Left lung (tissue), 14 donors: Measurements from ENCODE around the gene DNTTIP2. TPM values are rescaled to one million over a fixed set of nuclear protein-coding genes. Genes with fewer than 3 reads are reported as not detected.
"Not testable (repeated sequence)": the region's sequence is repeated elsewhere in the genome, so short reads cannot be mapped to it uniquely, and the experiment has no call there.

Experiments used
- ATAC-seq: fragments of 200-7000 bp; cut with Tn5 transposase; one replicate; pipeline ENCODE4 v1.9.1; 2020; ENCODE audit warnings: moderate library complexity
- DNase-seq, 4 donors: peaks; one replicate each; pipeline ENCODE4 v3.0.0-alpha.2; 2013 to 2020
- H3K27ac ChIP-seq, 2 donors: fragments of 200-600 bp; sonication (generic) in 1 of 2; one replicate each; pipeline versions ENCODE4 v1.5.0 to v1.8.0; 2020 to 2021
- H3K27me3 ChIP-seq, 2 donors: fragments of 200-600 bp; sonication (generic) in 1 of 2; one replicate each; pipeline versions ENCODE4 v1.5.0 to v1.8.0; 2020 to 2021
- H3K36me3 ChIP-seq, 2 donors: fragments of 200-600 bp; sonication (generic) in 1 of 2; one replicate each; pipeline versions ENCODE4 v1.5.0 to v1.8.0; 2020 to 2021
- H3K4me1 ChIP-seq, 2 donors: fragments of 200-600 bp; one replicate each; pipeline ENCODE4 v1.8.0; 2021
- H3K4me3 ChIP-seq, 2 donors: fragments of 200-600 bp; sonication (generic) in 1 of 2; one replicate each; pipeline versions ENCODE4 v1.5.0 to v1.8.0; 2020 to 2021; ENCODE audit warnings: mild to moderate bottlenecking in 1 of 2
- H3K9me3 ChIP-seq, 2 donors: fragments of 200-600 bp; sonication (generic) in 1 of 2; one replicate each; pipeline versions ENCODE4 v1.5.0 to v1.8.0; 2020 to 2021
- intact Hi-C, 2 donors: fragments of 100-400 bp; cut with DNase I; formaldehyde crosslinking; loops; one replicate each; pipeline versions ENCODE4 v1.11.2 to v1.14.2; 2022
- long read RNA-seq, 12 donors: library from polyadenylated mRNA in 2 of 12; unstranded in 2 of 12; transcript quantifications; one replicate each; pipeline ENCODE4 v2.0.0 and lab custom pipeline, GENCODE V29; 2019 to 2026
- polyA plus RNA-seq, 6 donors: library from polyadenylated mRNA; unstranded; fragments of 120-200 nt; gene quantifications; one replicate each; pipeline ENCODE4 v1.2.1, GENCODE V29; 2013; ENCODE audit not compliant: insufficient read length in 6 of 6
- total RNA-seq, 2 donors: library from RNA; stranded (reverse); fragmentation: NEBNext Ultra II Directional; extraction: Animal tissue kit (Norgen Biotek cat#: 25700); gene quantifications; one replicate each; pipeline ENCODE4 v1.2.1, GENCODE V29; 2021
- TF ChIP-seq, protein P1 (sequence below), 2 donors: fragments of 200-600 bp; sonication (generic) in 1 of 2; IDR thresholded peaks; one replicate each; pipeline versions ENCODE4 v1.5.0 to v1.8.0; 2021; ENCODE audit warnings: antibody characterized with exemption in 2 of 2
- donor health status: DM: no; HTN: yes; CAD: no.
- donor health status: DM: no; HTN: no; CAD: no.

Gene DNTTIP2
- total RNA-seq (10 to 100 TPM; 35.0 to 45.3 TPM), polyA plus RNA-seq (10 to 100 TPM; 56.3 to 65.1 (median 59.7) TPM)
- long read RNA-seq, donor 1, full-length matches to known transcripts = 8 of 38 reads
- long read RNA-seq, donor 1, partial matches to known transcripts = 30 of 38 reads
- long read RNA-seq, donor 1, other reads (novel, unspliced or antisense) = 0 of 38 reads
- long read RNA-seq, donor 2, full-length matches to known transcripts = 8 of 43 reads
- long read RNA-seq, donor 2, partial matches to known transcripts = 35 of 43 reads
- long read RNA-seq, donor 2, other reads (novel, unspliced or antisense) = 0 of 43 reads
- long read RNA-seq, donor 3, full-length matches to known transcripts = 13 of 40 reads
- long read RNA-seq, donor 3, partial matches to known transcripts = 27 of 40 reads
- long read RNA-seq, donor 3, other reads (novel, unspliced or antisense) = 0 of 40 reads
- long read RNA-seq, donor 4, partial matches to known transcripts = 23 of 24 reads
- long read RNA-seq, donor 4, other reads (novel, unspliced or antisense) = 1 of 24 reads
- long read RNA-seq, donor 5, full-length matches to known transcripts = 8 of 35 reads
- long read RNA-seq, donor 5, partial matches to known transcripts = 27 of 35 reads
- long read RNA-seq, donor 5, other reads (novel, unspliced or antisense) = 0 of 35 reads
- long read RNA-seq, donor 6, full-length matches to known transcripts = 4 of 35 reads
- long read RNA-seq, donor 6, partial matches to known transcripts = 31 of 35 reads
- long read RNA-seq, donor 6, other reads (novel, unspliced or antisense) = 0 of 35 reads
- long read RNA-seq, donor 7, full-length matches to known transcripts = 8 of 8 reads
- long read RNA-seq, donor 7, partial matches to known transcripts = 0 of 8 reads
- long read RNA-seq, donor 7, other reads (novel, unspliced or antisense) = 0 of 8 reads
- long read RNA-seq, donor 8, full-length matches to known transcripts = 13 of 25 reads
- long read RNA-seq, donor 8, partial matches to known transcripts = 12 of 25 reads
- long read RNA-seq, donor 8, other reads (novel, unspliced or antisense) = 0 of 25 reads
- long read RNA-seq, donor 9 = 0 reads
- long read RNA-seq, donor 10, full-length matches to known transcripts = 2 of 25 reads
- long read RNA-seq, donor 10, partial matches to known transcripts = 23 of 25 reads
- long read RNA-seq, donor 10, other reads (novel, unspliced or antisense) = 0 of 25 reads
- long read RNA-seq, donor 11, full-length matches to known transcripts = 8 of 30 reads
- long read RNA-seq, donor 11, partial matches to known transcripts = 22 of 30 reads
- long read RNA-seq, donor 11, other reads (novel, unspliced or antisense) = 0 of 30 reads
- long read RNA-seq, donor 12, full-length matches to known transcripts = 6 of 16 reads
- long read RNA-seq, donor 12, partial matches to known transcripts = 10 of 16 reads
- long read RNA-seq, donor 12, other reads (novel, unspliced or antisense) = 0 of 16 reads

GRCh38 chr1:93878889-93879586, at the start of gene DNTTIP2:
DNTTIP2 (minus strand) TSS chr1:93879206; CDS start chr1:93879148, 58 bp downstream.
- Histone ChIP-seq H3K27ac (peak within 1 kb of the TSS; percentile 93 to 94), H3K36me3 (peaks cover 0 to 47% of the 10 kb centered on the region in 2 donors), H3K27me3 (no peaks in the 10 kb centered on the region), H3K9me3 (no peaks in the 10 kb centered on the region), H3K4me3 (peak within 1 kb of the TSS; percentile 66 to 94), H3K4me1 (peaks cover 13 to 31% of the 10 kb centered on the region in 2 donors)
- TF ChIP-seq, protein P1, sequence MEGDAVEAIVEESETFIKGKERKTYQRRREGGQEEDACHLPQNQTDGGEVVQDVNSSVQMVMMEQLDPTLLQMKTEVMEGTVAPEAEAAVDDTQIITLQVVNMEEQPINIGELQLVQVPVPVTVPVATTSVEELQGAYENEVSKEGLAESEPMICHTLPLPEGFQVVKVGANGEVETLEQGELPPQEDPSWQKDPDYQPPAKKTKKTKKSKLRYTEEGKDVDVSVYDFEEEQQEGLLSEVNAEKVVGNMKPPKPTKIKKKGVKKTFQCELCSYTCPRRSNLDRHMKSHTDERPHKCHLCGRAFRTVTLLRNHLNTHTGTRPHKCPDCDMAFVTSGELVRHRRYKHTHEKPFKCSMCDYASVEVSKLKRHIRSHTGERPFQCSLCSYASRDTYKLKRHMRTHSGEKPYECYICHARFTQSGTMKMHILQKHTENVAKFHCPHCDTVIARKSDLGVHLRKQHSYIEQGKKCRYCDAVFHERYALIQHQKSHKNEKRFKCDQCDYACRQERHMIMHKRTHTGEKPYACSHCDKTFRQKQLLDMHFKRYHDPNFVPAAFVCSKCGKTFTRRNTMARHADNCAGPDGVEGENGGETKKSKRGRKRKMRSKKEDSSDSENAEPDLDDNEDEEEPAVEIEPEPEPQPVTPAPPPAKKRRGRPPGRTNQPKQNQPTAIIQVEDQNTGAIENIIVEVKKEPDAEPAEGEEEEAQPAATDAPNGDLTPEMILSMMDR (IDR thresholded peaks at IDR 0.05) = no peak
- ATAC-seq (peak; percentile 98), DNase-seq (peak; percentile 94 to 97 (median 94))
- intact Hi-C loops = no loop called here

DNA sequence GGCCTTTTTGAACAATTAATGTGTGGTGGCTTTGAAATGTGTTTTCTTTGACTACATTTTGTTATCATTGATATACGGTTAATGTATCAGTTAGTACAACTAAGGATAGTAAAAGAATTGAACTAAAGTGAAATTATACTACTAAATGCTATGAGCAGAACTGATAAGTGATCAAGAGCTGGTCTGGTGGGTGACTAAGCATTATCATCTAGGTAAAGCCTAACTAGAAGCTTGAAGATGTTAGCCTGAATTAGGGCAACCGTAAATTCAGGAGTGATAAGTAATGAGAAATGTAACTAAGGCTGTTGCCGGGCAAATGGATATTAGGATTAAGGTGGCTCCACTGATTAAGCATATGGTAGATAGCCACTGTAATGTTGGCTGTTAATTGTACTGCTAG, 46.2 kb upstream of the DNTTIP2 start:
- H3K27me3 ChIP-seq = no peaks in the 10 kb centered on the region
- no peaks in the 10 kb centered on the region for H3K4me1 ChIP-seq
- TF ChIP-seq, protein P1 (IDR thresholded peaks at IDR 0.05) = no peak
- H3K4me3 ChIP-seq = no peak overlapping the region
- H3K9me3 ChIP-seq = peaks cover 0 to 5% of the 10 kb centered on the region in 2 donors
- DNase-seq = no peak
- no peaks in the 10 kb centered on the region for H3K36me3 ChIP-seq
- no peak overlapping the region for H3K27ac ChIP-seq
- no peak for ATAC-seq
- intact Hi-C loops = no loop called here

DNA sequence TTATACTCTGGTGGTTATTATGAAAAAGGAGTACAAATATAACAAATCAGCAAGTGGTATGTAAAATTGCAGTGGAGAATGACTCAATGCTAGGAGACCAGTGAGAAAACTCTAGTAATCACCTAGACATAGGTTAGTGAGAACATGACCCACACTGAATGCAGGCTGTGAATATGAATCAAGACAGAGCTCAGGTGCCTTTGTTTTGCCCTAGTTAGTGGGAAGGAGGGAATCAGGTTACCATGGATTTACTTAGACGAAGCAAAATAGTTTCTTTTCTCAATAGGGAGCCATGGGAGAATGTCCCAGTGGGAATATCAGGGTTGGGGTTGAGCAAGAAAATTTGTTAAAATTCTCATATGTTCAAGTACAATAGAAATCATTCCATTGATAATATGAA, 40.8 kb upstream of the DNTTIP2 start:
- intact Hi-C loops = no loop called here
- no peak overlapping the region for H3K27ac ChIP-seq
- H3K27me3 ChIP-seq = no peaks in the 10 kb centered on the region
- DNase-seq = no peak
- no peak overlapping the region for H3K4me3 ChIP-seq
- H3K9me3 ChIP-seq = no peaks in the 10 kb centered on the region
- no peak for ATAC-seq
- no peaks in the 10 kb centered on the region for H3K36me3 ChIP-seq
- no peaks in the 10 kb centered on the region for H3K4me1 ChIP-seq
- TF ChIP-seq, protein P1 (IDR thresholded peaks at IDR 0.05) = no peak

DNA sequence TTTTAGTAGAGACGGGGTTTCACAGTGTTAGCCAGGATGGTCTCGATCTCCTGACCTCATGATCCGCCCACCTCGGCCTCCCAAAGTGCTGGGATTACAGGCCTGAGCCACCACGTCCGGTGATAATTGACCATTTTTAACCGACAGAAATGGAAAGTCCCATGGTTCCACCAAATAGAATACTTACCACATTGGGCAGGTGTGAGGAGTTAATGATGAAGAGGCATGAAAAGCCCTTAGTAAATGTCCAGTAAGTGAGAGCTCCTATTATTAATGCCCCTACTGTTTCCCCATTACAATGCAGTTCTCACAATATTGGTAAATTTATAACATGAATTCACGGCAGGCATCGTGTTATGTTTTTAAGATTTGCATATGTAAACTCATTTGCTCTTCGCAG, 38.3 kb upstream of the DNTTIP2 start:
- Histone ChIP-seq H3K36me3 (no peaks in the 10 kb centered on the region), H3K27me3 (no peaks in the 10 kb centered on the region), H3K27ac (no peak overlapping the region), H3K4me3 (no peak overlapping the region), H3K4me1 (no peaks in the 10 kb centered on the region), H3K9me3 (no peaks in the 10 kb centered on the region)
- TF ChIP-seq, protein P1 (IDR thresholded peaks at IDR 0.05) = no peak
- ATAC-seq = no peak
- DNase-seq = no peak
- intact Hi-C loops = no loop called here

- H3K4me3 ChIP-seq, DNase-seq, intact Hi-C loops, ATAC-seq, H3K27ac ChIP-seq, H3K27me3 ChIP-seq, H3K36me3 ChIP-seq, H3K9me3 ChIP-seq: not testable (repeated sequence)
- peaks cover 4 to 27% of the 10 kb centered on the region in 2 donors for H3K4me1 ChIP-seq
Measured at GRCh38 chr1:93910880-93911279, 31.9 kb upstream of the DNTTIP2 start.
